Astrocyte (in vitro differentiated cells and primary cell): ENCODE data around the gene ST3GAL6.

ENCODE experiments used
- EZH2 ChIP-seq: IDR thresholded peaks from 2 replicates; pipeline ENCODE4 v1.6.1; 2012; ENCODE audit warnings: mild to moderate bottlenecking, low read length, inconsistent platforms; ENCODE audit not compliant: insufficient read depth
- TF ChIP-seq, protein P1 (sequence below): IDR thresholded peaks from 2 replicates; pipeline ENCODE4 v1.5.1; 2011; ENCODE audit warnings: low read depth, mild to moderate bottlenecking, inconsistent platforms, low read length, moderate library complexity; ENCODE audit not compliant: insufficient read depth

DNA sequence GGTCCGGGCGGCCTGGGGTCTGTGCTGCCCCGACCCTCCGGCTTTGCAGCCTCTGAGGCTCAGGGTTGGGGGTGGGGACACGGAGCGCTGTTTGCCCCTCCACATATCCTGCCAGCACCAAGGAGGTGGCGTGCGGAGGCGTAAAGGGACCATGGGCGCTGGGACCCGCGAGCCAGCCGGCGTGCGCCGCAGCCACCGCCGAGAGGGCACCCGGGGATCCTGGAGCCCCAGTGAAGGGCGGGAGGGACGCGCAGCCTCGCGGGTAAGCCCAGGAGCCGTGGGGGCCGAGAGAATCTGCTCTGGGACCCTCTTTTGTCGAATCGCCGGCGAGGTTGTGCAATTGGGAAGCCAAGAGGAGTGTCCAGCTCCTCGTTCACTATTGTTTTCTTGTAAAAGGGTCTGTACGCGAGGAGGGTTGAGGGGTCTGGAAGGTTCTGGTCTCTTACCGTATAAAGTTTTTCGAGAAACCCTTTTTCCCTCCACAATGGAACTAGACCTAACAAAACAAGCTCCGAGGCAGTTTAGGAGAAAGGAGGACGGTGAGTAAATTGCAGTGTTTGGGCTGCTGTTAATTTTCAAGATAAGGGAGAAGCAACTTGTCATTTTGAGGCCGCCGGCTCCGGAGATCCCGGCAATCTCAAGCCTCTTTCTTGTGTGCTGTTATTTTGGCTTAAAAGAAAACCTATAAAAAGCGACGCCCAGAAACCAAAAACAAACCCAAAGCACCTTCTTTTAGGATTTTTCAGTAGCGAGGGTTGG is 29.9 kb upstream of the ST3GAL6 start:
- TF ChIP-seq, protein P1, sequence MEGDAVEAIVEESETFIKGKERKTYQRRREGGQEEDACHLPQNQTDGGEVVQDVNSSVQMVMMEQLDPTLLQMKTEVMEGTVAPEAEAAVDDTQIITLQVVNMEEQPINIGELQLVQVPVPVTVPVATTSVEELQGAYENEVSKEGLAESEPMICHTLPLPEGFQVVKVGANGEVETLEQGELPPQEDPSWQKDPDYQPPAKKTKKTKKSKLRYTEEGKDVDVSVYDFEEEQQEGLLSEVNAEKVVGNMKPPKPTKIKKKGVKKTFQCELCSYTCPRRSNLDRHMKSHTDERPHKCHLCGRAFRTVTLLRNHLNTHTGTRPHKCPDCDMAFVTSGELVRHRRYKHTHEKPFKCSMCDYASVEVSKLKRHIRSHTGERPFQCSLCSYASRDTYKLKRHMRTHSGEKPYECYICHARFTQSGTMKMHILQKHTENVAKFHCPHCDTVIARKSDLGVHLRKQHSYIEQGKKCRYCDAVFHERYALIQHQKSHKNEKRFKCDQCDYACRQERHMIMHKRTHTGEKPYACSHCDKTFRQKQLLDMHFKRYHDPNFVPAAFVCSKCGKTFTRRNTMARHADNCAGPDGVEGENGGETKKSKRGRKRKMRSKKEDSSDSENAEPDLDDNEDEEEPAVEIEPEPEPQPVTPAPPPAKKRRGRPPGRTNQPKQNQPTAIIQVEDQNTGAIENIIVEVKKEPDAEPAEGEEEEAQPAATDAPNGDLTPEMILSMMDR = no peak
- TF ChIP-seq EZH2 = no peak
